Activated CD4-positive, alpha-beta T cell treated with anti-CD3 and anti-CD28 coated beads, Interleukin-2, amount 50 U/mL, for 24 hours (primary cell): ENCODE data around the gene ARHGEF10L.

Source experiments
- DNase-seq, 2 donors: peaks; one replicate each; pipeline ENCODE4 v3.0.0-alpha.2; 2020; ENCODE audit warnings: low read depth in 1 of 2, low spot score in 1 of 2

The ARHGEF10L gene

GRCh38 chr1:17520473-17521319 is 18.8 kb upstream of the ARHGEF10L start:
- no peak for DNase-seq

GRCh38 chr1:17521946-17522612 is 17.4 kb upstream of the ARHGEF10L start:
- no peak for DNase-seq

DNA sequence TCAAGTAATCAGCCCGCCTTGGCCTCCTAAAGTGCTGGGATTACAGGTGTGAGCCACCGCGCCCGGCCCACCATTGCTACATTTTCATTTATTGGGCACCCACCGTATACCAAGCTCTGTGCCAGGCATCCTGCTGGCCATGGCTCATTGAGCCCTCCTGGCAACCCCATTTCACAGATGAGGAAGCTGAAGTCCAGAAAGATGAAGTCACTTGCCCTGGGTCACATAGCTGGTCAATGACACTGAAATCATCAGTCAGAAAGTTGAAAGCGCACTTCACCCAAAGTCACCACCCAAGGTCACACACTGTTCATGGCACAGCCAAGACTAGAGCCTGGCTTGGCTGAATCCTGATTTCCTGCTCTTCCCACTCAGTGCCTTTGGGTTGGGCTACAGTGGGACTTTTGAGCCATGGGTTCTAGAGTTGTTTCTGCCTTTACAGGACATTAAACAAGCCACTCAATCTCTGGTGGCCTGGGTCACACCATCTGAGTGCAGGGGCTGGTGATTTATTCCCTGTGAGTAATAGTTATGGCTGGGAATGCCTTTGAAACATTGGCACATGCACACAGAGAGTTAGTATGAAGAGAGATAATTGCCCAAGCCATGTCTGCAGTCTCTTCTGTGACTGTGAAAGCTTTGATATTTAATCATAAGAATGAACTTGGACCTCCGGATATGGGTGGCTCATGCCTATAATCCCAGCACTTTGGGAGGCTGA is 16.0 kb upstream of the ARHGEF10L start:
- no peak for DNase-seq

- DNase-seq, result no peak
Observed at GRCh38 chr1:17524645-17525044, 14.9 kb upstream of the ARHGEF10L start.

DNA sequence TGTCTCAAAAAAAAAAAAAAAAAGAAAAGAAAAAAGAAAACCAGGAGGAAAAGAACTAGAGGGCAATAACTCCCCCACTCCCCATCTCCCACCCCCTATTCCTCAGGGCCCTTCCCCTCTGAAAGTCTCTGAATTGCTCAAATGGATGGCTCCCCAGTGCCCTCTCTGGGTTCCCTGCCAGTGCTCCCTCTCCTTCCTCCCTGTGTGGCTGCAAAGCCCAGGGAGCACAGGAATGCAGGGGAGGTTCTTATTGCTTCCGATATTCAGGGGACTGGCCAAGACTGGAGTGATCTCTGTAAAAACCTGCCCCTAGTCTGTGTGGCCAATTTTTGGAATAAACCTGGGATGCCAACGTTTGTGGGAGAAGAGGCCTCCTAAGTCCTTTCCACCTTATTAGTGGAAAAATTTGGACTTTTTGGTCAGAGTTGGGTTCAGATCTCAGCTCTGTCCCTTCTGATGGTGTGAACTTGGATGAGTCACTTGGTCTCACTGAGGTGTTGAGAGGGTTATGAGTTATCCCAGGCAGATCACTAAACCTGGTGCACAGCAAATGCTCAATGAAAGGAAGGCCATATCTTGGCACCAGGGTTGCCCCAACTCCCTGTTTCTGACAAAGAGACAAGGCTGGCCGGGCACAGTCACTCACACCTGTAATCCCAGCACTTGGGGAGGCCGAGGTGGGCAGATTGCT is 13.4 kb upstream of the ARHGEF10L start:
- no peak for DNase-seq

DNA sequence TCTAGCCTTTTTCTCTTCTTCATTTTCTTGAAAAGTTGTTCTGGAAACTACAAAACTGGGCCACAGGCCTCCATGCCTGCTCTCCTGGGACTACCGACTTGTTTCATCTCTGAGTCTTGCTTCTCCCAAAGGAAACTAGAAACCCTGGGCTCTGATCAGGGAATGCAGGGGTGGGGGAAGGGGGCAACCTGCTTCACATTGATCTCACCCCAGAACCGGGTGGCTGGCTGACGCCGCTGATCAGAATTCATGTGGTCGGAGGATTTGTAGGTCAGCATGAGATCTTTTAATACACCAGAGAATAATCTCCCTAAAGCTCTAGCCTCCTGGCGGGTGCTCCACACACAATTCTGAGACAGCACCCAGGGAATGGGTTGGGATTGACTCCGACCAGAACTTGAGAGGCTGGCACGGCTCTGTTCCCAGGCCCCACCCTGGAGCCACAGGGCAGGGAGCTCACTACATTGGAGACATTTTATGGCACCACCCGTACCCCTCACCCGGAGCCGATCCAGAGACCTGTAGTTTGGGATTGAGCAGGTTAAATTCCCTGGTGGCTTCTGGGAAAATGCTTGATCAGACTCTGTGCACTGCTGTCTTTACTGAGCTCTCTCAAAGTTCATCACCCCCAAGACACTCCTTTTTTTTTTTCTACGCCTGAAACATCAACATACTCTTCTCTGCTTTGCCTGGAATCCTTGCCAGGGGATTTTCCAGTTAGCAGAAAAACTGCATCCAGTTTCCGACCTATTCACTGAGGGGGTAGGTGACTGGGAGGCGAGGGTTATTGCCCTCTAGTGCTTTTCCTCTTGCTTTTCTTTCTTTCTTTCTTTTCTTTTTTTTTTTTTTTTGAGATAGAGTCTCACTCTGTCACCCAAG is 12.2 kb upstream of the ARHGEF10L start:
- no peak for DNase-seq

DNA sequence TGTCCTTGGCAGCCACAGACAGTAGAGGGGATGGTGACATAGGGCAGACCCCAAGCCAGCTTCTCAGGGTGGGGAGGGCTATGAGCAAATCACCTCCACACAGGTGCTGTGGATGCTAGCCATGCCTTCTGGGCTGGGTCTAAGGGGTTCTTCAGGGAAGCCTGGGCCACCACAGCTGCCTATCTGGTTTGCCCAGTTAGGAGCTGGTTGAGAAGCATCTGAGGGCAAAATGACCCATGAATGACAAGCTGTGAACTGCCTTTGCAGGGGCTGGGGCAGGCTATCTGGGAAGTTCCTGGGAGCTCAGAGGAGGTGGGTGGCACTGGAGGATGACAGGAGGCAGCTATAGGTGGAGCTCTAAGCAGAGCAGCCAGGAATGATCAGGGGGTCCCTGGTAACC is 10.1 kb upstream of the ARHGEF10L start:
- DNase-seq, result no peak

DNA sequence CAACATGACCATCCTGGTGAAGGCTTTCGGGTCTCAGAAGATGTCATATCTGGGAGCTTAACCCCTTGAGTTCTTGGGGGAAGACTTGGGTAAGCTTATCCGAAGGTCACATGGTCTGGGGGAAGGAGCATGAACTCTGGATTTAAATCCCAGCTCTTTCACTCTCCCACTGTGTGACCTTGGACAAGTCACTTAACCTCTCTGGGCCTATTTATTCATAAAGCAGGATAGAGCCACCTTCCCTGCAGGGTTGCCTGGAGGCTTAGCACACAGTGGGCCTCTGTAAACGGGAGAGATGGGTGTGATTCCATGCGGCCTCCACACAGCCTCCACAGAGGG is 8.2 kb upstream of the ARHGEF10L start:
- no peak for DNase-seq

- no peak for DNase-seq
Observed at GRCh38 chr1:17531682-17532487, 7.6 kb upstream of the ARHGEF10L start.

GRCh38 chr1:17533201-17533600 is 6.3 kb upstream of the ARHGEF10L start:
- no peak for DNase-seq

- no peak for DNase-seq
Observed at GRCh38 chr1:17535300-17535936, 4.1 kb upstream of the ARHGEF10L start.

- DNase-seq, result no peak
Observed at GRCh38 chr1:17538010-17538409, 1.5 kb upstream of the ARHGEF10L start.

- DNase-seq, result no peak
Observed at GRCh38 chr1:17538428-17539117, 925 bp upstream of the ARHGEF10L start.

DNA sequence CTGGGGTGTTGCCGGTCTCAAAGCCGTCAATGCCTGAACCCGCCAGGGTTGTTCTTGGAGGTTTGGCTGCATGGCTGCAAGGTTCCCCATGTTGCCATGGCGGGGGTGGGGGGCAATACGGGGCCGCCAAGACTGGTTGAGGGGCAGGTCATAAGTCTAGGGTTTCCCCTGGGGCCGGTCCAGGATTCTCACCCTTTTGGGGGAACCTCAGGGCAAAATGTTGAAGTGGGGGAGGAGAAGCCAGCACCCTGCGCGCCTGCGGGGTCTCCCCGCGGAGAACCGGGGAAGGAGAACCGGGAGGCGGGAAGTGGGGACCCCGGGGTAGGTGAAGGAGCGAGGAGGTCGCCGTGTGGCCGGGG is 401 bp upstream of the ARHGEF10L start:
- DNase-seq, result no peak

DNA sequence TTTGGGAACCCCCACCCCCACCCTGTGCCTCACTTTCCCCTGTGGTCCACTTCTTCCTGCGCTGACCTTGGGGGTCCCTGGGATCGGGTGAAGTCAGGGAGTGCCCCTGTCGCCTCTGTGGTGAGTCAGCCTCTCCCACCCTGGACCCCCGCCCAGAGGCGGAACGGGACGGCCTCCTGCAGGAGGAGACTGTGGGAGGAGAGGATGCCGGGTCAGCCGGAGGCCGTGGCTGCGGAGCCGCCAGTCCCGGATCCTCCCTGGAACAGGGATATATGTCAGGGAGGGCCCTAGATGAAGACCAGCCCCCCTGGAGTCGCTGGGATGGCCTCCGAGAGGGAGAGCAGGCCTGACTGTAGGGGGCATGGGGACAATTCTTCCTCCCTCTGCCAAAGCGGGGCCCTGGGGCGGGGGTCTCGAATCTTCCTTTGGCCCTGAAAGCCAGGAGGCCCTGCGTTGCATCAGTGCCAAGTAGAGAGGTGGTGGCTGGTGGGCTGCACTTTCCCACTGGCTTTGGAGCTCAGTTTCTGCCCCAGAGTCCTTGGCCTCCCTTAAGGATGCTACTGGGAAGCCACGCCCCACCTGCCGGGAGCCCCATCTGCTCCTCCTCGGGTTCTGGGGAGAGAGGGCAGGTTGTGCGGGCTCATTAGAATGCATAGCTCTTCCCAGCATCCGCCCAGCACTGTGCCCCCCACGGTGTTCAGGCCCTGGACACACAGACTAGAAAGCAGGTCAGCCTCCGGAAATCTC is 930 bp downstream of the ARHGEF10L start:
- DNase-seq, result no peak

GRCh38 chr1:17542645-17543044 is 3.1 kb downstream of the ARHGEF10L start:
- no peak for DNase-seq

- no peak for DNase-seq
Observed at GRCh38 chr1:17544776-17545350, 5.4 kb downstream of the ARHGEF10L start.

DNA sequence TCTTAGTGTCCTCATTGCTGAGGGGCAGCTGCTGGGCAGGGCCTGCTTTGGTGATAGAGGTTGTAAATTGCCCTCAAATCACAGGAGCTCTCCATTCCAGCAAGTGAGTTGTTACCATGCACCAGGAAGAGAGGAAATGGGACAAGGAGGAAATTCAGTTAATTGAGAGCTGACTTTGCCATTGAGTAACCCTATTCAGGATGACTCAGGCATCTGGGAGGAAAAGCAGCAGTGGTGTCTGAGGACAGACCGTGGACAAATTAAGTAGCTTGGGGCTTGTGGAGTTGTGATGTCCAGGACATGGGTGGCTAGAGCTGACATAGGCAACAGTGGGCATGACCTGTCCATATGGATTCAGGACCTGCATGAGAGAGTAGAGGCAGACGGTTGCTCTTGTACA is 5.9 kb downstream of the ARHGEF10L start:
- DNase-seq, result no peak
